B cell (primary cell): ENCODE data around the gene ADAM12. TPM values are rescaled to one million over a fixed set of nuclear protein-coding genes. Genes with fewer than 3 reads are reported as not detected.

Experiments used
- ATAC-seq: fragments of 200-7000 bp; cut with Tn5 transposase; one replicate; pipeline ENCODE4 v1.10.0; 2021; ENCODE audit warnings: low read depth, mild to moderate bottlenecking, moderate number of reproducible peaks, moderate library complexity
- CTCF ChIA-PET: fragments of 350-600 bp; sonication (Branson Sonifier 250); formaldehyde crosslinking; loops from one replicate; lab custom pipeline; 2021; ENCODE audit warnings: antibody characterized with exemption, inconsistent platforms; lab: Charles Lee
- POLR2A ChIA-PET: fragments of 350-600 bp; sonication (Branson Sonifier 250); formaldehyde crosslinking; loops from one replicate; lab custom pipeline; 2021; ENCODE audit warnings: antibody characterized with exemption; lab: Charles Lee
- DNase-seq: peaks from one replicate; pipeline ENCODE4 v3.0.0; 2013
- H2AFZ ChIP-seq: 2 replicates; pipeline ENCODE4 v1.6.1; 2012; ENCODE audit warnings: mild to moderate bottlenecking, low read depth, low read length; ENCODE audit not compliant: insufficient read depth, poor library complexity, severe bottlenecking
- H3K27ac ChIP-seq, 2 donors: 1 replicate in 1 of 2; 2 replicates in 1 of 2; pipeline ENCODE4 v1.5.1; 2012 to 2013; ENCODE audit warnings: low read length in 2 of 2, mild to moderate bottlenecking in 2 of 2, moderate library complexity in 1 of 2
- H3K27me3 ChIP-seq, 4 experiments: fragments of 200-600 bp in 1 of 4; sonication (generic) in 1 of 4; replicated peaks in 1 of 4; 1 replicate in 2 of 4; 2 replicates in 2 of 4; pipeline versions ENCODE4 v1.6.1 to v1.7.0; 2013 to 2016; ENCODE audit warnings: low read length in 3 of 4, mild to moderate bottlenecking in 2 of 4, mixed read lengths in 1 of 4, moderate library complexity in 1 of 4; ENCODE audit not compliant: insufficient read depth in 4 of 4, control insufficient read depth in 3 of 4; ENCODE audit errors: control extremely low read depth in 1 of 4
- H3K36me3 ChIP-seq, 2 experiments: replicated peaks in 1 of 2; 1 replicate in 1 of 2; 2 replicates in 1 of 2; pipeline versions ENCODE4 v1.6.1 to v1.7.1; 2013; ENCODE audit warnings: low read length in 1 of 2; ENCODE audit not compliant: insufficient read depth in 2 of 2, control insufficient read depth in 1 of 2; ENCODE audit errors: control extremely low read depth in 1 of 2, extremely low read depth in 1 of 2
- H3K4me1 ChIP-seq, 2 donors: fragments of 200-600 bp in 1 of 2; sonication (generic) in 1 of 2; 1 replicate in 1 of 2; 2 replicates in 1 of 2; pipeline versions ENCODE4 v1.5.1 to v1.6.1; 2013 to 2017; ENCODE audit warnings: low read length in 2 of 2; ENCODE audit not compliant: control insufficient read depth in 2 of 2, insufficient read depth in 2 of 2
- H3K4me2 ChIP-seq: replicated peaks from 2 replicates; pipeline ENCODE3; 2012; ENCODE audit warnings: mild to moderate bottlenecking, low read depth, low read length; ENCODE audit not compliant: poor library complexity, severe bottlenecking
- H3K4me3 ChIP-seq, 5 experiments: fragments of 200-600 bp in 1 of 5; sonication (generic) in 1 of 5; 1 replicate in 3 of 5; 2 replicates in 2 of 5; pipeline versions ENCODE4 v1.5.1 to v1.7.0; 2011 to 2016; ENCODE audit warnings: low read length in 4 of 5, mild to moderate bottlenecking in 4 of 5, low read depth in 2 of 5, control low read depth in 1 of 5, moderate library complexity in 1 of 5; ENCODE audit not compliant: insufficient read depth in 1 of 5; ENCODE audit errors: control extremely low read depth in 1 of 5, extremely low read depth in 1 of 5
- H3K79me2 ChIP-seq: fragments of 200-600 bp; sonication (generic); one replicate; pipeline ENCODE4 v1.6.0; 2016; ENCODE audit warnings: low read length; ENCODE audit not compliant: control insufficient read depth, insufficient read depth
- H3K9ac ChIP-seq: fragments of 200-600 bp; sonication (generic); 2 replicates; pipeline ENCODE4 v1.6.1; 2017; ENCODE audit warnings: mild to moderate bottlenecking, low read length, moderate library complexity
- H3K9me3 ChIP-seq, 3 donors: one replicate each; pipeline versions ENCODE4 v1.6.1 to v1.7.1; 2013; ENCODE audit warnings: low read length in 2 of 3; ENCODE audit not compliant: control insufficient read depth in 2 of 3, insufficient read depth in 1 of 3; ENCODE audit errors: control extremely low read depth in 1 of 3
- H4K20me1 ChIP-seq: 2 replicates; pipeline ENCODE4 v1.6.0; 2012; ENCODE audit warnings: mild to moderate bottlenecking, low read length; ENCODE audit not compliant: insufficient read depth, control insufficient read depth, poor library complexity, severe bottlenecking
- H3K27ac Mint-ChIP-seq: one replicate; pipeline ENCODE4 v1.8.0; 2021; ENCODE audit warnings: mixed read lengths
- H3K27me3 Mint-ChIP-seq: one replicate; pipeline ENCODE4 v1.8.0; 2021; ENCODE audit warnings: mixed read lengths
- H3K4me1 Mint-ChIP-seq: one replicate; pipeline ENCODE4 v1.8.0; 2021; ENCODE audit warnings: mixed read lengths
- H3K4me3 Mint-ChIP-seq: one replicate; pipeline ENCODE4 v1.8.0; 2021; ENCODE audit warnings: mixed read lengths
- H3K9me3 Mint-ChIP-seq: one replicate; pipeline ENCODE4 v1.8.0; 2022; ENCODE audit warnings: mixed read lengths; ENCODE audit not compliant: insufficient read depth
- CTCF ChIP-seq: fragments of 200-600 bp; IDR thresholded peaks from one replicate; pipeline ENCODE4 v1.8.0; 2022; ENCODE audit warnings: antibody characterized with exemption, mild to moderate bottlenecking
- EZH2 ChIP-seq: IDR thresholded peaks from 2 replicates; pipeline ENCODE4 v1.6.1; 2012; ENCODE audit warnings: borderline replicate concordance, low read depth, mild to moderate bottlenecking, moderate library complexity, low read length; ENCODE audit not compliant: insufficient read depth, poor library complexity, severe bottlenecking
- WGBS: methylation state at CpG from one replicate; pipeline ENCODE4 v1.1.5; 2013; ENCODE audit warnings: missing lambda C conversion rate; ENCODE audit not compliant: insufficient coverage; 5-methylcytosine and 5-hydroxymethylcytosine counted together
- intact Hi-C: fragments of 100-400 bp; cut with micrococcal nuclease; formaldehyde crosslinking; loops from one replicate; pipeline ENCODE4 v1.10.0; 2022
- polyA plus RNA-seq: library from polyadenylated mRNA; depleted of rRNA; stranded (reverse); fragments of >200 nt; gene quantifications from 2 replicates; pipeline ENCODE4 v1.2.3, GENCODE V29; 2012
- total RNA-seq, 2 donors: library from RNA; stranded (reverse); fragments of 120-200 nt in 1 of 2; gene quantifications; 1 replicate in 1 of 2; 2 replicates in 1 of 2; pipeline versions ENCODE4 v1.2.3 to v1.2.4, GENCODE V29; 2013 to 2022

The ADAM12 gene
- total and polyA plus RNA-seq, 2 donors (not counting 1 experiment from before 2014, with no cell fraction given): 0.01 to 0.22 TPM

- Histone ChIP-seq H3K4me1 (no peaks in the 10 kb centered on the region), H3K36me3 (no peaks in the 10 kb centered on the region), H3K9me3 (no peaks in the 10 kb centered on the region), H3K4me2 (no peak overlapping the region), H3K79me2 (no peaks in the 10 kb centered on the region), H3K27me3 (peaks cover 0 to under 1% (median 0%) of the 10 kb centered on the region in 4 experiments), H2AFZ (no peak overlapping the region), H3K4me3 (no peak overlapping the region), H3K9ac (no peak overlapping the region), H3K27ac (no peak overlapping the region), H4K20me1 (no peaks in the 10 kb centered on the region)
- WGBS: no CpG with 5 or more reads among the region's 5 CpGs
- no peak for DNase-seq
- peaks cover 2% of the 10 kb centered on the region for H3K9me3 Mint-ChIP-seq
- H3K4me3 Mint-ChIP-seq: no peak overlapping the region
- CTCF ChIA-PET: no interaction called here
- no peaks in the 10 kb centered on the region for H3K27me3 Mint-ChIP-seq
- intact Hi-C loops: no loop called here
- H3K27ac Mint-ChIP-seq: no peak overlapping the region
- TF ChIP-seq CTCF (no peak), EZH2 (no peak)
- ATAC-seq: no peak
- no peaks in the 10 kb centered on the region for H3K4me1 Mint-ChIP-seq
- POLR2A ChIA-PET: no interaction called here
Observed at GRCh38 chr10:126342680-126343079, 45.6 kb downstream of the ADAM12 start.

DNA sequence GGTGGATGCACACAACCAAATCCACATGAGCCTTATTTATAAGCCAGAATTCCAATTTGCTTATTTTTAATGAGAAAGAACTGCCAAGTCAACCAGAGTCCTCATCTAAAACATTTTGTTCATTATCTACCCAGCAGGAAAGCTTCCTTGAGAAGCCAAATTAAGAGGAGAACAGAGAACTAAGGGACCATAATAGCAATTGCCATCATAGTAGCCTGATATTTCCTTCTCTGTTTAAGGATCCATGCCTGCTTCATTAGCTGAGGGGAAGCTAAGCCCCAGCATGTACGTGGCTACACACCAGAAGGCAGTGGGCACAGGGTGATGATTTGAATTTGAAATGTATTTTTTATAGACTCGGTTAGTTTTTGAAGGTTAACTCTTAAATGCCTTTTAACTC, 46.8 kb downstream of the ADAM12 start:
- H3K27ac ChIP-seq: no peak overlapping the region
- no peaks in the 10 kb centered on the region for H3K4me1 ChIP-seq
- H3K9me3 ChIP-seq: no peaks in the 10 kb centered on the region
- no peak overlapping the region for H2AFZ ChIP-seq
- CTCF ChIA-PET: interaction anchor here (0.9 kb wide), 1 partner anchor 11 kb away, joined by 3 read pairs; no protein-coding TSS in a partner anchor
- no peak overlapping the region for H3K4me3 ChIP-seq
- no peaks in the 10 kb centered on the region for H3K27me3 ChIP-seq
- no peak overlapping the region for H3K9ac ChIP-seq
- H3K36me3 ChIP-seq: no peaks in the 10 kb centered on the region
- Mint-ChIP-seq H3K4me1 (no peaks in the 10 kb centered on the region), H3K4me3 (no peak overlapping the region), H3K9me3 (peaks cover 2% of the 10 kb centered on the region), H3K27me3 (no peaks in the 10 kb centered on the region), H3K27ac (no peak overlapping the region)
- ATAC-seq: no peak
- TF ChIP-seq EZH2 (no peak), CTCF (no peak)
- H4K20me1 ChIP-seq: no peaks in the 10 kb centered on the region
- DNase-seq: no peak
- intact Hi-C loops: no loop called here
- POLR2A ChIA-PET: no interaction called here
- H3K79me2 ChIP-seq: no peaks in the 10 kb centered on the region
- no CpG with 5 or more reads among the region's 2 CpGs for WGBS
- H3K4me2 ChIP-seq: no peak overlapping the region
